NCI-H2227 (cell line): ENCODE results near the gene F2RL3.
"Not testable (repeated sequence)": the region's sequence is repeated elsewhere in the genome, so short reads cannot be mapped to it uniquely, and the experiment has no call there.

Experiments
- DNase-seq: peaks from one replicate; lab custom pipeline; 2025; ENCODE audit not compliant: unreplicated experiment; lab: John Stamatoyannopoulos, UW

The F2RL3 gene

DNA sequence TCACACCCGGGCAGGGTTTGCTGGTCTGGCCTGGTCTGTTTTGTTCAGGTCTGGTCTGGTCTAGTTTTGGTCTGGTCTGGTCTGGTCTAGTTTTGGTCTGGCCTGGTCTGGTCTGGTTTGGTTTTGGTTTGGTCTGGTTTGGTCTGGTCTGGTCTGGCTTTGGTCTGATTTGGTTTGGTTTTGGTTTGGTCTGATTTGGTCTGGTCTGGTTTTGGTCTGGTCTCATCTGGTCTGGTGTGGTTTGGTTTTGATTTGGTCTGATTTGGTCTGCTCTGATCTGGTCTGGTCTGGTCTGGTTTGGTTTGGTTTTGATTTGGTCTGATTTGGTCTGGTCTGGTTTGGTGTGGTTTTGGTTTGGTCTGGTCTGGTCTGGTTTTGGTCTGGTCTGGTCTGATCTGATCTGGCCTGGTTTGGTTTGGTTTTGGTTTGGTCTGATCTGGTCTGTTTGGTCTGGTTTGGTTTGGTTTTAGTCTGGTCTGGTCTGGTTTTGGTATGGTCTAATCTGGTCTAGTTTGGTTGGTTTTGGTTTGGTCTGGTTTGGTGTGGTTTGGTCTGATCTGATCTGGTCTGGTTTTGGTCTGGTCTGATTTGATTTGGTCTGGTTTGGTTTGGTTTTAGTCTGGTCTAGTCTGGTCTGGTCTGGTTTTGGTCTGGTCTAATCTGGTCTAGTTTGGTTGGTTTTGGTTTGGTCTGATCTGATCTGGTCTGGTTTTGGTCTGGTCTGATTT, 14.4 kb upstream of the F2RL3 start:
- no peak for DNase-seq

DNA sequence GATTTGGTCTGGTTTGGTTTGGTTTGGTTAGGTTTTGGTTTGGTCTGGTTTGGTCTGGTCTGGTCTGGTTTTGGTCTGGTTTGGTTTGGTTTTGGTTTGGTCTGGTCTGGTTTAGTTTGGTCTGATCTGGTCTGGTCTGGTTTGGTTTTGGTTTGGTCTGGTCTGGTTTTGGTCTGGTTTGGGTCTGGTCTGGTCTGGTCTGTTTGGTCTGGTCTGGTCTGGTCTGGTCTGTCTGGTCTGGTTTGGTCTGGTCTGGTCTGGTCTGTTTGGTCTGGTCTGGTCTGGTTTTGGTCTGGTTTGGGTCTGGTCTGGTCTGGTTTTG, 13.9 kb upstream of the F2RL3 start:
- not testable (repeated sequence) for DNase-seq

DNA sequence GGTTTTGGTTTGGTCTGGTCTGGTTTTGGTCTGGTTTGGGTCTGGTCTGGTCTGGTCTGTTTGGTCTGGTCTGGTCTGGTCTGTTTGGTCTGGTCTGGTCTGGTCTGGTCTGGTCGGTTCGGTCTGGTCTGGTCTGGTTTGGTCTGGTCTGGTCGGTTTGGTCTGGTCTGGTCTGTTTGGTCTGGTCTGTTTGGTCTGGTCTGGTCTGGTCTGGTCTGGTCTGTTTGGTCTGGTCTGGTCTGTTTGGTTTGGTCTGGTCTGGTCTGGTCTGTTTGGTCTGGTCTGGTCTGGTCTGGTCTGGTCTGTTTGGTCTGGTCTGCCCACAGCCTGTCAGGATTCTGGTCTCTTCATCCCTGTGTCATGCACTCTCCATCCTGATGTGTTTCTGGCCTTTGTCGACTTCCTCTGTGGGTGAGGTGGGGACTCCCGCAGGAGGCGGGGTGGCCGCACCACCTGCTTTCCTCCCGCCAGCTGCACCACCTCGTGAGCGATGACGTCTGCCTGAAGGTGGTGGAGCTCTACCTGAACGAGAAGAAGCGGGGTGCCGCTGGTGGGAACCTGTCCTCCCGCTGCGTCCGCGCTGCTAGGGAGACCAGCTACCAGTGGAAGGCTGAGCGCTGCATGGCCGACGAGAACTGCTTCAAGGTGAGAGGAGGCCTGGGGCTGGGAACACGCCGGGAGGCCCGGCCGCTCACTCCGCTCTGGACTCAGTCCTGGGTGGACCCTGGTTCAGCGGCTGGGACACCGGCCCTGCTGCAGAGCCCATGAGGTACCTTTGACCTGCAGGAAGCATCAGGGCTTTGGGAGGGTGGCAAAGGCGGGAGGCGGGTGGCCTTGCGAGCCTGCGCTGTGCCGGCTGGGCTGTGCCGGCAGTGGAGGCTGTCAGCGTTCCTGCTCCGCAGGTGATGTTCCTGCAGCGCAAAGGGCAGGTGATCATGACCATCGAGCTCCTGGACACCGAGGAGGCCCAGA, 12.9 kb upstream of the F2RL3 start:
- no peak for DNase-seq

DNA sequence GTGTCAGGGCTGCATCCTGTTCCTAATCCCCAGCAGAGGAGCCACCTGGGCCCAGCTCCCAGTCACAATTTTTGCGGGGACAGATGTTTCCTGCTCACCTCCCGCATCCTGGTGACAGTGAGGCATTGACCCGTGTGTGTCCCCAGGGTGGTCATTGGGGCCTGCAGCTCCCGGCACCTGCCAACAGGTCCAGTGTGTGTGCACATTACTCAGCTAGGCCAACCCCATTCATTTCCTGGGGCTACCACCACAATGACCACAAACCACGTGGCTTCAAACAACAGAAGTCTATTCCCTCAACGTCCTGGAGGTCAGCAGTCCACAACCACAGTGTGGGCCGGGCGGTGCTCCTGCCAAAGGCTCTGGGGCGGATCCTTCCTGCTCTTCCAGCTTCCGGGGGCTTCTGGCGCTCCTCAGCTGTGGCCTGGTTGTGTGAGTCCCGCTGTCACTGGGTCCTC, 11.9 kb upstream of the F2RL3 start:
- no peak for DNase-seq

DNA sequence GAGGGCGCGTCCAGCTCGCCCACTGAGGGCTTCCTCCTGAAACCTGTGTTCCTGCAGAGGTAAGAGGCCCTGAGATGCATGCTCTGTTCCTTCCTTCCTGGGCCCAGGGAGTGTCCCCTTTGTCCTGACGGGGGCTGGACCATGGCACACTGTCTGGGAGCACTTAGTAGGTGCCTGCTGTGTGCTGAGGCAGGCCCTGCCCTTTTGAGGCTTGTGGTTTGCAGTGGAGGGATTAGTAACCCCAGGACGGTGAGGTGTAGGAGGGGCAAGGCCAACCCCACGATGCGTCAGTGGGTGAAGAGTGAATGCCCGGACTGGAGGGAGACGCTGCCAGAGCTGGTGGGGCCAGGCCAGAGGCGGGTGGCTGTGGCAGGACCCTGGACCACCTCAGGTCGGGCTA, 11.2 kb upstream of the F2RL3 start:
- no peak for DNase-seq

DNA sequence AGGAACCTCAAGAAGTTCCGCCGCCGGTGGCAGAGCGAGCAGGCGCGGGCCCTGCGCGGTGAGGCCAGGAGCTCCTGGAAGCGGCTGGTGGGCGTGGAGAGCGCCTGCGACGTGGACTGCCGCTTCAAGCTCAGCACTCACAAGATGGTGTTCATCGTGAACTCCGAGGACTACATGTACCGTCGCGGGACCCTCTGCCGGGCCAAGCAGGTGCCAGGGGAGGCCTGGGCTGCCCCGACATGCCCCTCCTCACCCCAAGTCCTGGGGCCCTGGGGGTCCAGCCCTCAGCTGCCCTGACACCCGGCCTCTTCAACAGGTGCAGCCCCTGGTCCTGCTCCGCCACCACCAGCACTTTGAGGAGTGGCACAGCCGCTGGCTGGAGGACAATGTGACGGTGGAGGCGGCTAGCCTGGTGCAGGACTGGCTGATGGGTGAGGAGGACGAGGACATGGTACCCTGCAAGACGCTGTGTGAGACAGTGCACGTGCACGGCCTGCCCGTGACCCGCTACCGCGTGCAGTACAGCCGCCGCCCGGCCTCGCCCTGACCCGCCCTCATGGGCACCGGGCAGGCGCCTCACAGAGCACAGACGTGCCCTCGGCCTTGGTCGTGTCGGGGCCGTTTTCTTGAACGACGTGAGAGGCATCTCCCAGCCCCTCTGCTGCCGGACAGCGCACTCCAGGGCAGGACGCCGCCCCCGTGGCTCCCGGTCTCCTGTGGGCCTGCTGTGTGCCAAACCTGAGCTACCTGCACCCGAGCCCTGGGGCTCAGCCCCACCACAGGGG, 10.4 kb upstream of the F2RL3 start:
- no peak for DNase-seq

DNA sequence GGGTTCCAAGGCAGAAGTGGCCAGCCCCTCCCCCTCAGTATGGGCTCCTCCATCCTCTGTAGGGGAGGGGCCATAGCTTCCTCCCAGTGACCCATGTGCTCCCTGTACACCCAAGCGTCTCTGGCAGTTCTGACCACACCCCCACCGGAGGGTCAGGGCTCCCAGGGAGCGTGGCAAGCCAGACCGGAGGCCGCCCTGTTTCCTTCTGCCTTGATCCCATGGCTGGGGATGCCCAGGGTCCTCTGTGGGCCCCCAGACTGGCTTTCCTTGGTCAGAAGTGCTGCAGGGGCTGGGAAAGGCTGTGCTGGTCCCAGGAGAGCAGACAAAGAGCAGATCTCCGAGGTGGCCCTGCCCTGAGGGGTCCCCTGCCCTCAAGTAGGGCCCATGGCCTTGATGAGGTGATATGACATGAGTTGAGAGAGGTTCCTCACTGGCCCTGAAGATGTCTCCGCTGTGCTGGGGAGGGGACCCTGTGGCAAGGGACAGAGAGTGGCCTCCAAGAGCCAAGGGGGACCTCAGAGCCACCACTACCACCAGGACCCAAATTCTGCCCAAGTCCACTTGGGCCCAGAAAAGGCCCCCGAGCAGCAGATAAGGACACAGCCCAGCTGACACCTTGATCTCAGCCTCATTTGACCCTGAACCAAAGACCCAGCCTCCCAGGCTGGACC, 7.8 kb upstream of the F2RL3 start:
- no peak for DNase-seq

DNA sequence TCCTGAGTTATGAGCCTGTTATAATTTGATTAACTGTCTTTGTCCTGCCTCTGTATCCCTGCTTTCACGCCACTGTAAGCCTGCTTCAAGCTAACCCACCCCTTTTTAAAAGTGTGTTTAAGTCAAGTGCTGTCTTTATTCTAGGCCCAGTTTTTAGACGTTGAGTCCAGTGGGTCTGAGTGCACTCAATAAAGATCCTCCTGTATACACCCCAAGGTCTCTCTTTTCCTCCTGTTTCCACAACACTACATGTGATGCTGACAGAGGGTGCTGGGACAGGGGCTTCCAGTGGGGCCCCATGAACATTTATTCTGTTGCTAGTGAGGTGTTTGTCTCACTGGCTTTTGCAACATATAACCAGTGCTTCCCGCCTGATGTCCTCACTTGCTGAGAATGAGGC, 6.7 kb upstream of the F2RL3 start:
- DNase-seq = no peak

DNA sequence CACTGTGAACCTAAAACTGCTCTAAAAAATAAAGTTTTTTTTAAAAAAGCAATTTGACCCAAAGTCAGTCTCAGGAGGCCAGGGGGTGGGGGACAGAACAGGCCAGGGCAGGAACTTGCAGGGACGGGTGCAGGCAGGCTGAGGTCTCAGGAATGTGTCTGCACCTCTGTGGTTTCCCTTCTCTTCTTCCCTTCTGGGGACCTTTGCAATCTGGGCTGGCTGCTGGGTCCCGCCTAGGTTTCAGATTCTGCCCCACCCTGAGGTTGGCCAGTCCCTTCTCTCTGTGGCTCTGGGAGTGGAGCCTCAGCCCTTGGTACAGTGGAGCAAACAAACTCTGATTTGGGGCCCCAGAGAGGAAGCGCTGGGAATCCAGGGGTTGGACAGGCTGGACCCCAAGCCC, 5.3 kb upstream of the F2RL3 start:
- no peak for DNase-seq

DNA sequence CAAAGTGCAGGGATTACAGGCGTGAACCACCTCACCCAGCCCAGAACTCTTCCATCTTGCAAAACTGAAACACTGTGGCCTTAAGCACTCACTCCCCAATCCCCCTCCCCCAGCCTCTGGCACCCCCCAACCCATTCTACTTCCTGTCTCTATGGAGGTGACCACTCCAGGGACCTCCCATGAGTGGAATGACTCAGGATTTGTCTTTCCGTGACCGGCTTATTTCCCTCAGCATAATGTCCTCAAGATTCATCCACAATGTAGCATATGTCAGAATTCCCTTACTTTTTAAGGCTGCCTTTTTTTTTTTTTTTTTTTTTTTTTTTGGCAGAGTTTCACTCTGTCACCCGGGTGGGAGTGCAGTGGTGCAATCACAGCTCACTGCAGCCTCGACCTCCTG, 3.6 kb upstream of the F2RL3 start:
- DNase-seq = no peak

DNA sequence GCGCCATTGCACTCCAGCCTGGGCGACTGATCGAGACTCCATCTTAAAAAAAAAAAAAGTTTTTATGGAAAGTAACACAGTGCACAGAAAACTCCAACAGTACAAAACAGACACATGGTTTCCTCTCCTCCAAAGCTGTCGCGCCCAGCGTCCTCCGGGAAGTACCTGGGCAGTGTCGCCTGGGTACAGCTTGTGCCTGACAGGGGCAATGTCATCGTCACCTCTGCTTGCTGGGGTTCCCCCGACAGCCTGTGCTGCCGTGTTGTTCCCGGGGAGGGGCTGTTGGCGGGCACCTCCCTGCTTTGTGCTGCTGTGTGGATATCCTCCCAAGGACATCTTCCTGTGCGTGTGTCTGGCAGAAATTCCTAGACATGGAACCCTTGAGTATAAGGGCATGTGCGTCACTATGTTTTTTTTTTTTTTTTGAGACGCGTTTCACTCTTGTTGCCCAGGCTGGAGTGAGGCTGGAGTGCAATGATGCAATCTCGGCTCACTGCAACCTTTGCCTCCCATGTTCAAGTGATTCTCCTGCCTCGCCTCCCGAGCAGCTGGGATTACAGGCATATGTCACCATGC, 2.4 kb upstream of the F2RL3 start:
- DNase-seq = no peak

DNA sequence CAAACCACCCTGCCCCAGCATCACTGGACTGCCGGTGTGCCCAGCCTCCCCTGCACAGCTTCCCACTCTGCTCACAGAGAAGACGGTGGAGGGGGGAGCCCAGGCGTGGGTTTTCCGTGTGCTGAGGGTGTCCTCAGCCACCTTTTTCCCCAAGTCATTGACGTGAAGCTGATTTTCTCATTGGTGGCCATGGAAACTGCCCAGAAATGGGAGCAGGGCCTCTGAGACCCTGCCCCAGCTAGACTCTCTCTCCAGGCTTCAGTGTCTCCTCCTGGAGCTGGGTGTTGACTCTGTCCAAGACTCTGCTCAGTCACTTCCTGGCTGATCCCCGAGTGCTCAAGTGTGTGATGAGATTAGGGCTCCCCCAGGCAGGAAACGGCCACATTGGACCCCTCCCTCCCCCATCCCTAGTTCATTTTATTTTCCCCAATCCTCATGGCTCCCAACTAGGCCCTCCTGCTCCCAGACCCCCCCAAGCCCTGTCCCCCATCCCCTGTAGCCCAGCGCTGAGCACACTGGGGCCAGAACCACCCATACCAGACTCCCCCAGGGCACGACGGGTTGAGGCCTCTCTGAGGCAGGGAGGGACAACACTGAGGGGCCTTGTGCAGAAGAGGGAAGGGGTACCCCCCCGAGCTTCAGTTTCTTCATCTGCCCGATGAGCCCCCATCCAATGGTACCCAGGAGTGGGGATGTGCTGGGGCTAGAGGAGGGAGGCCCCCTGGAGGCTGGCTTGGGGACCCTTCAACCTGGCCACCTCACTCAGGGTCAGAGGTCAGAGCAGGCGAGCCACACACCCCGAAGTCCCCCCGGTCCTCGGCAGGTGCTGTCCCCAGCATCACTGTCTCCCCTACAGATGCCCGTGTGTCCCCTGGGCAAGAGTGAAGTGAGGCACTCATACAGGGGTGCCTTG, 1.2 kb upstream of the F2RL3 start:
- DNase-seq = no peak

DNA sequence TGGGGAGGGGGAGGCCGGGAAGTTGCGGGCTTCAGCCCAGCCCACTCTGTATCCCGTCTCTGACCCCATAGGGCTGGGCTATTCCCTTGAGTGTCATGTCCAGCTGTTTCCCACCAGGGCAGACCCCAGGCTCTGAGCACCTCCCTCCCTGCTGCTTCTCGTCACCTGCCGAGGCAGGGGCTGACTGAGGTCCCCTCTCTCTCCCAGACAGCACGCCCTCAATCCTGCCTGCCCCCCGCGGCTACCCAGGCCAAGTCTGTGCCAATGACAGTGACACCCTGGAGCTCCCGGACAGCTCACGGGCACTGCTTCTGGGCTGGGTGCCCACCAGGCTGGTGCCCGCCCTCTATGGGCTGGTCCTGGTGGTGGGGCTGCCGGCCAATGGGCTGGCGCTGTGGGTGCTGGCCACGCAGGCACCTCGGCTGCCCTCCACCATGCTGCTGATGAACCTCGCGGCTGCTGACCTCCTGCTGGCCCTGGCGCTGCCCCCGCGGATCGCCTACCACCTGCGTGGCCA, 625 bp downstream of the F2RL3 start:
- no peak for DNase-seq

DNA sequence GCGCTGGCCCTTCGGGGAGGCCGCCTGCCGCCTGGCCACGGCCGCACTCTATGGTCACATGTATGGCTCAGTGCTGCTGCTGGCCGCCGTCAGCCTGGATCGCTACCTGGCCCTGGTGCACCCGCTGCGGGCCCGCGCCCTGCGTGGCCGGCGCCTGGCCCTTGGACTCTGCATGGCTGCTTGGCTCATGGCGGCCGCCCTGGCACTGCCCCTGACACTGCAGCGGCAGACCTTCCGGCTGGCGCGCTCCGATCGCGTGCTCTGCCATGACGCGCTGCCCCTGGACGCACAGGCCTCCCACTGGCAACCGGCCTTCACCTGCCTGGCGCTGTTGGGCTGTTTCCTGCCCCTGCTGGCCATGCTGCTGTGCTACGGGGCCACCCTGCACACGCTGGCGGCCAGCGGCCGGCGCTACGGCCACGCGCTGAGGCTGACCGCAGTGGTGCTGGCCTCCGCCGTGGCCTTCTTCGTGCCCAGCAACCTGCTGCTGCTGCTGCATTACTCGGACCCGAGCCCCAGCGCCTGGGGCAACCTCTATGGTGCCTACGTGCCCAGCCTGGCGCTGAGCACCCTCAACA, 1.2 kb downstream of the F2RL3 start:
- no peak for DNase-seq

DNA sequence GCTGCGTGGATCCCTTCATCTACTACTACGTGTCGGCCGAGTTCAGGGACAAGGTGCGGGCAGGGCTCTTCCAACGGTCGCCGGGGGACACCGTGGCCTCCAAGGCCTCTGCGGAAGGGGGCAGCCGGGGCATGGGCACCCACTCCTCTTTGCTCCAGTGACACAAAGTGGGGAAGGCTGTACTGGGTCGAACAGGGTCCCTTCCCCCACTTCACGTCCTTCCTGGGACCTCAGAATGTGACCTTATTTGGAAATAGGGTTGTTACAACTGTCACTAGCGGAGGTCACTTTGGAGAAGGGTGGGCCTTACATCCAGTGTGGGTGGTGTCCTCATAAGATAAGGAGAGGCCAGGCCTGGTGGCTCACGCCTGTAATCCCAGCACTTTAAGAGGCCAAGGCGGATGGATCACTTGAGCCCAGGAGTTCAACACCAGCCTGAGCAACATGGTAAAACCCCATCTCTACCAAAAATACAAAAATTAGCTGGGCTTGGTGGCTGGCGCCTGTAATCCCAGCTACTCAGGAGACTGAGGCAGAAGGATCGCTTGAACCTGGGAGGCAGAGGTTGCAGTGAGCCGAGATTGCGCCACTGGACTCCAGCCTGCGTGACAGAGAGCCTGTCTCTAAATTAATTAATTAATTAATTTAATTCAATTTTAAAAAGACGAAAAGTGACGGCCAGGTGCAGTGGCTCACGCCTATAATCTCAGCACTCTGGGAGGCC, 1.8 kb downstream of the F2RL3 start:
- DNase-seq = no peak

DNA sequence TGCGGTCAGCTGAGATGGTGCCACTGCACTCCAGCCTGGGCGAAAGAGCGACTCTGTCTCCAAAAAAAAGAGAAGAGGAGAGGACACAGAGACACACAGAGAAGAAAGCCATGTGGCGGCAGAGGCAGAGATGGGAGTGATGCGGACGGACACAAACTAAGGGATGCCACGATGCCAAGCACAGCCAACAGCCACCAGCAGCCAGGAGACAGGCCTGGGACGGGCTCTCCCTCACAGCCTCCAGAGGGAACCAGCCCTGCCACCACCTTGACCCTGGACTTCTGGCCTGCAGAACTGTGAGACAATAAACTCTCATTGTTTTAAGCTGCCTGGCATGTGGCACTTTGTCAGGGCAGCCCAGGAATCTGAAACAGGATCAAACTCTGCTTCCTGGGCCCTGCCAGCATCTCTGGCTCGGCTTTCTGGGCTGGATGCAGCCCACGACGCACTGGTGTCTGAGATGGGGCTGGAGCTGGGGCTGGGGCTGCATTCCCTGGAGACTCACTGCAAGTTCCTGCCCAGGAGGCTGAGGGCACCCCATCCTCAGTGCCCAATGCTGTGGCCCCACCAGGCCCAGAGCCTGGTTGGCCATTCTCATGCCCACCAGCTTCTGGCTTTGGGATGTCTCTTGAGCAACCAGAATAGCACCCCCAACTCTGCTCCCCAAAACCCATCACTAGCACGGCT, 3.0 kb downstream of the F2RL3 start:
- no peak for DNase-seq

DNA sequence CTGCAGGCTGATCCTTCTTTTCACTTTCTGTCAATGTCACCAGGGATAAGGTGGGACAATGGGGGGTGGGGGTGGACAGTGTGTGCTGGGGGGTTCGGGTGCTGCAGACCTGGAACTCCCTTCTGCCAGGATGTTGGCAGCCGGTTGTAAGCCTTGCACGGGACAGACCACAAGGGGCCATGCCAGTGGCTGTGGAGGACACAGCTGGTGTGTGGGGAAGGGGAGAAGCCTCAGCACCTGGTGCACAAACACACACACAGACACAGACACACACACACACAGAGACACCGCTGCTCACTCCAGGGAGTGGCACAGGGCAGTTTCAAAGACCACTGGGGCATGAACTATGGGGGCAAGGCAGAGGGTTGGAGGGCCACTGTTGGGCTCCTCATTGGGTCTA, 3.6 kb downstream of the F2RL3 start:
- DNase-seq = no peak
